PC-9 (cell line): ENCODE measurements around the gene TRAPPC12. TPM values are rescaled to one million over a fixed set of nuclear protein-coding genes. Genes with fewer than 3 reads are reported as not detected.

ENCODE experiments used
- BruUV-seq: library from RNA; stranded (reverse); fragments of 400-500 nt; replicated peaks from 2 replicates; lab custom pipeline; 2021; lab: Mats Ljungman, UMichigan
- CTCF ChIA-PET: fragments of 300-600 bp; sonication (Branson Sonifier 250); formaldehyde crosslinking; loops from one replicate; lab custom pipeline; 2022; ENCODE audit warnings: antibody characterized with exemption; lab: Charles Lee
- POLR2A ChIA-PET: fragments of 300-600 bp; sonication (Branson Sonifier 250); formaldehyde crosslinking; loops from one replicate; lab custom pipeline; 2022; ENCODE audit warnings: antibody characterized with exemption; ENCODE audit not compliant: unreplicated experiment; lab: Charles Lee
- DNase-seq, 2 experiments: peaks; one replicate each; pipeline versions ENCODE4 v3.0.0 to v3.0.0-alpha.2; 2015 to 2022; ENCODE audit warnings: mixed read lengths in 1 of 2
- H2AFZ ChIP-seq: fragments of 200-600 bp; sonication (generic); 2 replicates; pipeline ENCODE4 v1.8.1; 2017; ENCODE audit warnings: antibody characterized with exemption
- H3F3A ChIP-seq: fragments of 200-600 bp; sonication (generic); 2 replicates; pipeline ENCODE4 v1.8.1; 2017; ENCODE audit warnings: antibody characterized with exemption, mild to moderate bottlenecking, low read depth; ENCODE audit not compliant: insufficient read depth
- H3K27ac ChIP-seq: fragments of 200-600 bp; sonication (generic); 2 replicates; pipeline ENCODE4 v1.6.1; 2016; ENCODE audit warnings: mixed run types
- H3K27me3 ChIP-seq: fragments of 200-600 bp; sonication (generic); 2 replicates; pipeline ENCODE4 v1.6.1; 2016; ENCODE audit warnings: low read depth, mixed run types; ENCODE audit not compliant: insufficient read depth
- H3K36me3 ChIP-seq: fragments of 200-600 bp; sonication (generic); 2 replicates; pipeline ENCODE4 v1.6.1; 2016; ENCODE audit warnings: low read depth, mixed run types
- H3K4me1 ChIP-seq: fragments of 200-600 bp; sonication (generic); replicated peaks from 2 replicates; pipeline ENCODE4 v1.6.1; 2016; ENCODE audit warnings: mixed run types; ENCODE audit not compliant: insufficient read depth
- H3K4me2 ChIP-seq: fragments of 200-600 bp; sonication (generic); 2 replicates; pipeline ENCODE4 v1.6.1; 2017; ENCODE audit warnings: mixed run types
- H3K4me3 ChIP-seq: fragments of 200-600 bp; sonication (generic); 2 replicates; pipeline ENCODE4 v1.6.1; 2016; ENCODE audit warnings: mixed run types
- H3K79me2 ChIP-seq: fragments of 200-600 bp; sonication (generic); 2 replicates; pipeline ENCODE4 v1.6.1; 2017; ENCODE audit warnings: low read depth, mixed run types
- H3K9me2 ChIP-seq: fragments of 200-600 bp; sonication (generic); 2 replicates; pipeline ENCODE4 v1.8.1; 2017; ENCODE audit warnings: mild to moderate bottlenecking; ENCODE audit not compliant: insufficient read depth
- H3K9me3 ChIP-seq: fragments of 200-600 bp; sonication (generic); 2 replicates; pipeline ENCODE4 v1.8.1; 2016; ENCODE audit warnings: low read depth; ENCODE audit not compliant: insufficient read depth
- H4K20me1 ChIP-seq: fragments of 200-600 bp; sonication (generic); 2 replicates; pipeline ENCODE4 v1.8.1; 2017; ENCODE audit not compliant: insufficient read depth
- CTCF ChIP-seq: fragments of 200-600 bp; sonication (generic); conservative IDR thresholded peaks from 2 replicates; pipeline ENCODE4 v1.6.1; 2017; ENCODE audit warnings: mixed run types, antibody characterized with exemption, mild to moderate bottlenecking, moderate library complexity
- EZH2 ChIP-seq: fragments of 200-600 bp; sonication (generic); IDR thresholded peaks from 2 replicates; pipeline ENCODE4 v1.8.0; 2017; ENCODE audit warnings: antibody characterized with exemption, low read depth
- intact Hi-C: fragments of 100-400 bp; cut with micrococcal nuclease; formaldehyde crosslinking; loops from one replicate; pipeline ENCODE4 v1.10.0; 2022; ENCODE audit not compliant: unreplicated experiment
- total RNA-seq: library from RNA; stranded (reverse); gene quantifications from 2 replicates; pipeline ENCODE4 v1.2.3, GENCODE V29; 2021

Gene TRAPPC12
- total RNA-seq, 1 experiment from 2014 or later: 69.3 TPM

- BruUV-seq: no TSS peak
- no peak for TF ChIP-seq EZH2
- no peak for TF ChIP-seq CTCF
- H3K9me3 ChIP-seq: no peaks in the 10 kb centered on the region
- H3K4me2 ChIP-seq: no peak overlapping the region
- H3K27ac ChIP-seq: no peak overlapping the region
- H3K4me1 ChIP-seq: no peaks in the 10 kb centered on the region
- H3K36me3 ChIP-seq: no peaks in the 10 kb centered on the region
- peaks cover 10% of the 10 kb centered on the region for H4K20me1 ChIP-seq
- intact Hi-C loops: no loop called here
- H2AFZ ChIP-seq: no peak overlapping the region
- no peaks in the 10 kb centered on the region for H3K27me3 ChIP-seq
- no peak for DNase-seq
- H3K9me2 ChIP-seq: no peaks in the 10 kb centered on the region
- ChIA-PET POLR2A (interaction anchor here (0.7 kb wide), 1 partner anchor 859 kb away, joined by 3 read pairs; no protein-coding TSS in a partner anchor), CTCF (no interaction called here)
- no peaks in the 10 kb centered on the region for H3K79me2 ChIP-seq
- no peak overlapping the region for H3K4me3 ChIP-seq
- H3F3A ChIP-seq: peaks cover 12% of the 10 kb centered on the region; the same call in 1 of the 2 replicates
These were observed 55.2 kb downstream of the TRAPPC12 start for GRCh38 chr2:3434654-3435053.

DNA sequence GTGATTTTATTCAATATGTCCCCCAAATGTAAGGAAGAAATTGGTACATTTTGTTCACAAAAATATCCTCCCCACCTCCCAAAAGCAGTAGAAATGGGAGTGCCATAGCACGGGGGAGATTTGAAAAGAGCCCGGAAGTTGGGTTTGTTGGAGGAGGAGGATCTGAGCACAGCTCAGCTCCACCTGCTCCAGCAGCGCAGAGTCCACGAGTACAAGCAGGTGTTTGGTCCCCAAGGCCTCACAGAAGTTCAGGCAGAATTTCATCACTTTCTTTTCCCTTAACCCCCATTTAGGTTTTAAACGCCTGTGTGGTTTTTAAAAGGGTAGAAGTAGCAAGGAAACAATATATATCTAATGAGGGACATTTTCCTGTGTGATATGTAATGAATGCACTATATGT is 56.0 kb downstream of the TRAPPC12 start:
- Histone ChIP-seq H2AFZ (no peak overlapping the region), H3K27me3 (no peaks in the 10 kb centered on the region), H3K27ac (no peak overlapping the region), H3K4me3 (no peak overlapping the region), H3K4me2 (no peak overlapping the region), H3K79me2 (no peaks in the 10 kb centered on the region), H3K36me3 (no peaks in the 10 kb centered on the region), H3K9me3 (no peaks in the 10 kb centered on the region), H3K9me2 (no peaks in the 10 kb centered on the region), H3K4me1 (no peaks in the 10 kb centered on the region), H4K20me1 (peaks cover 10% of the 10 kb centered on the region), H3F3A (peaks cover 12% of the 10 kb centered on the region; the same call in 1 of the 2 replicates)
- ChIA-PET POLR2A (no interaction called here), CTCF (no interaction called here)
- TF ChIP-seq CTCF: no peak
- TF ChIP-seq EZH2: no peak
- BruUV-seq: no TSS peak
- intact Hi-C loops: no loop called here
- DNase-seq: no peak

GRCh38 chr2:3440477-3440876 is 61.0 kb downstream of the TRAPPC12 start:
- ChIA-PET CTCF (interaction anchor here (0.6 kb wide), 1 partner anchor 29 kb away, joined by 3 read pairs; no protein-coding TSS in a partner anchor), POLR2A (no interaction called here)
- Histone ChIP-seq H4K20me1 (peaks cover 11% of the 10 kb centered on the region), H3K4me1 (no peaks in the 10 kb centered on the region), H3K36me3 (peaks cover 6% of the 10 kb centered on the region), H3K9me3 (no peaks in the 10 kb centered on the region), H3K4me3 (no peak overlapping the region), H3F3A (peaks cover 10% of the 10 kb centered on the region; the same call in 1 of the 2 replicates), H3K27me3 (no peaks in the 10 kb centered on the region), H3K4me2 (no peak overlapping the region), H3K79me2 (no peaks in the 10 kb centered on the region), H3K27ac (no peak overlapping the region), H3K9me2 (no peaks in the 10 kb centered on the region), H2AFZ (no peak overlapping the region)
- no peak for TF ChIP-seq EZH2
- TF ChIP-seq CTCF: no peak
- intact Hi-C loops: no loop called here
- DNase-seq: no peak
- no TSS peak for BruUV-seq
